ENCODE measurements around the gene ATXN7L1. TPM values are rescaled to one million over a fixed set of nuclear protein-coding genes. Genes with fewer than 3 reads are reported as not detected.

ATXN7L1 gene
- 3.3 and 8.2 TPM in 2 replicates for total RNA-seq (ENCODE audit: low replicate concordance)

GRCh38 chr7:105876091-105876963, at the start of gene ATXN7L1:
ATXN7L1 (minus strand) TSS chr7:105876599; CDS start chr7:105876558, 41 bp downstream.

GRCh38 chr7:105581066-105581811, 295.2 kb downstream of the ATXN7L1 start, which contains the start of gene EFCAB10:
EFCAB10 (minus strand) TSS chr7:105581493; CDS start chr7:105581463, 30 bp downstream.

Other genes starting within 250 kb of the ATXN7L1 start
- gene CDHR3, start 86.7 kb upstream of the ATXN7L1 start, total RNA-seq (ENCODE audit: low replicate concordance): 1.4 and 12.8 TPM in 2 replicates
- 23.8 and 27.4 TPM in 2 replicates for gene SYPL1, start 235.7 kb upstream of the ATXN7L1 start, total RNA-seq (ENCODE audit: low replicate concordance)

Measured in smooth muscle cell of the coronary artery (primary cell).